Progenitor cell of endocrine pancreas (in vitro differentiated cells): ENCODE results near the gene CMBL. TPM values are rescaled to one million over a fixed set of nuclear protein-coding genes. Genes with fewer than 3 reads are reported as not detected.

Source experiments
- DNase-seq: peaks from one replicate; pipeline ENCODE4 v3.0.0; 2021; ENCODE audit warnings: low spot score; ENCODE audit not compliant: unreplicated experiment
- H3K27ac Mint-ChIP-seq: 2 replicates; pipeline ENCODE4 v1.8.0; 2021; ENCODE audit warnings: mild to moderate bottlenecking, moderate library complexity, mixed read lengths
- H3K27me3 Mint-ChIP-seq: 2 replicates; pipeline ENCODE4 v1.8.0; 2021; ENCODE audit warnings: mixed read lengths
- H3K36me3 Mint-ChIP-seq: 2 replicates; pipeline ENCODE4 v1.8.0; 2022; ENCODE audit warnings: mixed read lengths; ENCODE audit not compliant: insufficient read depth
- H3K4me1 Mint-ChIP-seq: 2 replicates; pipeline ENCODE4 v1.8.0; 2021; ENCODE audit warnings: low read depth, mixed read lengths
- H3K4me3 Mint-ChIP-seq: 2 replicates; pipeline ENCODE4 v1.8.0; 2021; ENCODE audit warnings: low read depth, mild to moderate bottlenecking, moderate library complexity, mixed read lengths
- H3K9me3 Mint-ChIP-seq: 2 replicates; pipeline ENCODE4 v1.8.0; 2021; ENCODE audit warnings: low read depth, mixed read lengths
- total RNA-seq: library from RNA; stranded (reverse); gene quantifications from 2 replicates; pipeline ENCODE4 v1.2.1, GENCODE V29; 2021
- TF ChIP-seq, protein P1 (sequence below): fragments of 200-600 bp; sonication (generic); IDR thresholded peaks from one replicate; pipeline ENCODE4 v1.5.0; 2021; ENCODE audit warnings: antibody characterized with exemption, mild to moderate bottlenecking; ENCODE audit not compliant: unreplicated experiment

The CMBL gene
- total RNA-seq, 1 donor from 2014 or later, result 10.0 TPM

- Mint-ChIP-seq H3K4me1 (no peaks in the 10 kb centered on the region), H3K27me3 (no peaks in the 10 kb centered on the region), H3K9me3 (no peaks in the 10 kb centered on the region), H3K27ac (no peak overlapping the region), H3K36me3 (no peaks in the 10 kb centered on the region), H3K4me3 (no peak overlapping the region)
- no peak for DNase-seq
- TF ChIP-seq, protein P1, sequence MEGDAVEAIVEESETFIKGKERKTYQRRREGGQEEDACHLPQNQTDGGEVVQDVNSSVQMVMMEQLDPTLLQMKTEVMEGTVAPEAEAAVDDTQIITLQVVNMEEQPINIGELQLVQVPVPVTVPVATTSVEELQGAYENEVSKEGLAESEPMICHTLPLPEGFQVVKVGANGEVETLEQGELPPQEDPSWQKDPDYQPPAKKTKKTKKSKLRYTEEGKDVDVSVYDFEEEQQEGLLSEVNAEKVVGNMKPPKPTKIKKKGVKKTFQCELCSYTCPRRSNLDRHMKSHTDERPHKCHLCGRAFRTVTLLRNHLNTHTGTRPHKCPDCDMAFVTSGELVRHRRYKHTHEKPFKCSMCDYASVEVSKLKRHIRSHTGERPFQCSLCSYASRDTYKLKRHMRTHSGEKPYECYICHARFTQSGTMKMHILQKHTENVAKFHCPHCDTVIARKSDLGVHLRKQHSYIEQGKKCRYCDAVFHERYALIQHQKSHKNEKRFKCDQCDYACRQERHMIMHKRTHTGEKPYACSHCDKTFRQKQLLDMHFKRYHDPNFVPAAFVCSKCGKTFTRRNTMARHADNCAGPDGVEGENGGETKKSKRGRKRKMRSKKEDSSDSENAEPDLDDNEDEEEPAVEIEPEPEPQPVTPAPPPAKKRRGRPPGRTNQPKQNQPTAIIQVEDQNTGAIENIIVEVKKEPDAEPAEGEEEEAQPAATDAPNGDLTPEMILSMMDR, result no peak
These were observed 35.8 kb upstream of the CMBL start for GRCh38 chr5:10343486-10343885.

GRCh38 chr5:10339958-10340357 is 32.3 kb upstream of the CMBL start:
- TF ChIP-seq, protein P1, result no peak
- peaks cover 12% of the 10 kb centered on the region for H3K27me3 Mint-ChIP-seq
- H3K9me3 Mint-ChIP-seq, result no peaks in the 10 kb centered on the region
- no peak for DNase-seq
- no peaks in the 10 kb centered on the region for H3K4me1 Mint-ChIP-seq
- no peaks in the 10 kb centered on the region for H3K36me3 Mint-ChIP-seq
- H3K4me3 Mint-ChIP-seq, result no peak overlapping the region
- no peak overlapping the region for H3K27ac Mint-ChIP-seq

DNA sequence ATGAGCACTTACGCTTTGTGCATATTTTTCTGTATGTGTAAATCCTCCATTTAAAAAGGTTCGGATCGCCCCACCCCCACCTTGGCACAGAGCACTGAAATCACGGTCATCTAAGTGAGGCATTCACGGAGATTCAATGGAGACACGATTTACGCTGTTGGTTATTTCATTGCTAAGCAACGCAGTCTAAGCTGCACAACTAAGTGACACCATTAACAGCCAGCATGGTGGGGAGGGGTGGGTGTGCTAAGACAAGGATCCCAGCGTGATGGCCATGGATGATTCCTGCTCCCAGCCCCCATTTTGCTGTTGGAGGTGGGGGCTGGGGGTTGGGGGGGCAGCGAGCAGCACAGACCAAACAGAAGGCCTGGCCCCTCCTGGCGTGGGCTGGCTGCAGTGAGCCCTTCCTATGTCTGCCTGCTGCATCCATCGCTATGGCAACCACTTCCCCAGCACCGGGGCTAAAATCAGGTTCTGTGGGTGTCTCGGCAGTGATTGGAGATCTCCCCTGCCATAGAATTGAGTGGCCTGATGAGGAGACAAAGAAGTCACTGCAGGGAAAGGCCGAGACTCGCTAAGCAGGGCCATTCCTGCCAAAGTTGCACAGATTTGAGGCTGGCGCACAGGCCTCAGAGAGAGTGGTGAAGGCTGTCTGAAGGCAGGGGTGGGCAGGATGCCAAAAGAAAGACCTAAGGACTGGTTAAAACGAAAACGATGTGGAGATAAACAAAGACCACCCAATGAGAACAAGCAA is 31.5 kb upstream of the CMBL start:
- Mint-ChIP-seq H3K36me3 (no peaks in the 10 kb centered on the region), H3K4me1 (no peaks in the 10 kb centered on the region), H3K4me3 (no peak overlapping the region), H3K9me3 (no peaks in the 10 kb centered on the region), H3K27ac (no peak overlapping the region), H3K27me3 (peaks cover 19% of the 10 kb centered on the region)
- no peak for DNase-seq
- TF ChIP-seq, protein P1, result no peak

DNA sequence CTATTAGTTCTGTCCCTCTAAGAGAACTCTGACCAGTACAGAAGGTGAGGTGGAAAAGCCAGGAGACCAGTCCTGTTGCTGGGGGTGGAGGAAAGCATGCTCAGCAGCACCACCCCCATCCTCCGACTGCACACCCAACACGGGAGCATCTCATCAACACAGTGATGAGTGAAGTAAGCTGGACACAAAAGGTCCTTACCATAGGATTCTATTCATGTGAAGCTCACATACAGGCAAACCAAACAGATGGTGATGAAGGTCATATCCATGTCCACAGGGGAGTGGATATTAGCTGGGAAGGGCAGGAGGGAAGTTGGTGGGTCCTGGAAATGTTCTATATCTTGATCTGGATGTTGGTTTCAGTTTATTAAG is 31.0 kb upstream of the CMBL start:
- no peak for DNase-seq
- Mint-ChIP-seq H3K4me1 (no peaks in the 10 kb centered on the region), H3K27ac (no peak overlapping the region), H3K27me3 (peaks cover 20% of the 10 kb centered on the region), H3K4me3 (no peak overlapping the region), H3K9me3 (no peaks in the 10 kb centered on the region), H3K36me3 (no peaks in the 10 kb centered on the region)
- TF ChIP-seq, protein P1, result no peak

DNA sequence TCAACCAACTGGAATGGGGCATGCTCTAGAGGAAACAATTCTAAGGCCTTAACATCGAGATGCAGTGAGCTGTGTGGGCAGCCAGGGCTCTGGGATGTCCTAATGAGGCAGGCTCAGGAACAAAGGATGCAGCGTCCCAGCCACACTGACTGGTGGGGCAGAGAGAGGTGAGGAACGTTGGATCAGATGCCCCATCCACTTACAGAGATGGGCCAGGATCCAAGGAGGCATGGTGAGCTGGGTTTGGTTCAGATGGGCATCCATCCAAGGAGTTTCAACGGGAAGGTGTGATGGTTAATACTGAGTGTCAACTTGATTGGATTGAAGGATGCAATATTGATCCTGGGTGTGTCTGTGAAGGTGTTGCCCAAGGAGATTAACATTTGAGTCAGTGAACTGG is 30.3 kb upstream of the CMBL start:
- H3K27ac Mint-ChIP-seq, result no peak overlapping the region
- no peaks in the 10 kb centered on the region for H3K9me3 Mint-ChIP-seq
- DNase-seq, result no peak
- peaks cover 4% of the 10 kb centered on the region for H3K4me1 Mint-ChIP-seq
- TF ChIP-seq, protein P1, result no peak
- no peak overlapping the region for H3K4me3 Mint-ChIP-seq
- no peaks in the 10 kb centered on the region for H3K36me3 Mint-ChIP-seq
- H3K27me3 Mint-ChIP-seq, result peaks cover 27% of the 10 kb centered on the region
